ENCODE results near the gene SLC7A10.
A peak's percentile ranks its signal among the peaks of the same experiment; 100 is the strongest.
"Not testable (repeated sequence)": the region's sequence is repeated elsewhere in the genome, so short reads cannot be mapped to it uniquely, and the experiment has no call there.

The SLC7A10 gene

GRCh38 chr19:33201886-33202545, 23.6 kb downstream of the SLC7A10 start:
- DNase-seq (ENCODE audit: low read depth), result no peak

GRCh38 chr19:33201473-33201872, 24.2 kb downstream of the SLC7A10 start:
- DNase-seq (ENCODE audit: low read depth), result no peak

- no peak for DNase-seq (ENCODE audit: low read depth)
Measured at GRCh38 chr19:33199441-33200265, 26.0 kb downstream of the SLC7A10 start.

- no peak for DNase-seq (ENCODE audit: low read depth)
Measured at GRCh38 chr19:33198169-33198568, 27.5 kb downstream of the SLC7A10 start.

- DNase-seq (ENCODE audit: low read depth), result no peak
Measured at GRCh38 chr19:33197591-33198000, 28.1 kb downstream of the SLC7A10 start.

GRCh38 chr19:33196446-33197193, 29.0 kb downstream of the SLC7A10 start:
- DNase-seq (ENCODE audit: low read depth), result no peak

GRCh38 chr19:33195645-33196347, 29.9 kb downstream of the SLC7A10 start:
- DNase-seq (ENCODE audit: low read depth), result no peak

GRCh38 chr19:33194886-33195644, 30.6 kb downstream of the SLC7A10 start:
- no peak for DNase-seq (ENCODE audit: low read depth)

- DNase-seq (ENCODE audit: low read depth), result no peak
Measured at GRCh38 chr19:33194532-33194885, 31.1 kb downstream of the SLC7A10 start.

- no peak for DNase-seq (ENCODE audit: low read depth)
Measured at GRCh38 chr19:33193865-33194362, 31.7 kb downstream of the SLC7A10 start, which contains the start of gene LRP3. Gene LRP3, plus strand, starts transcription at chr19:33194330. Its CDS starts 456 bp downstream, at chr19:33194786.

GRCh38 chr19:33193269-33193864, 32.3 kb downstream of the SLC7A10 start:
- DNase-seq (ENCODE audit: low read depth), result no peak

GRCh38 chr19:33192010-33192409, 33.6 kb downstream of the SLC7A10 start:
- no peak for DNase-seq (ENCODE audit: low read depth)

- DNase-seq (ENCODE audit: low read depth), result no peak
Measured at GRCh38 chr19:33191501-33191900, 34.1 kb downstream of the SLC7A10 start.

- DNase-seq (ENCODE audit: low read depth), result not testable (repeated sequence)
Measured at GRCh38 chr19:33191092-33191491, 34.6 kb downstream of the SLC7A10 start.

GRCh38 chr19:33189453-33189852, 36.2 kb downstream of the SLC7A10 start:
- no peak for DNase-seq (ENCODE audit: low read depth)

- no peak for DNase-seq (ENCODE audit: low read depth)
Measured at GRCh38 chr19:33187183-33187540, 38.5 kb downstream of the SLC7A10 start.

GRCh38 chr19:33186431-33187182, 39.0 kb downstream of the SLC7A10 start:
- DNase-seq (ENCODE audit: low read depth), result no peak

- DNase-seq (ENCODE audit: low read depth), result no peak
Measured at GRCh38 chr19:33177417-33177979, 48.2 kb downstream of the SLC7A10 start.

- peak; percentile 91 for DNase-seq (ENCODE audit: low read depth)
Measured at GRCh38 chr19:33176670-33177416, 48.8 kb downstream of the SLC7A10 start.

Measured in stromal cell of bone marrow (primary cell).